Dedifferentiated amniotic fluid mesenchymal stem cell (primary cell): ENCODE results near the gene FAM241A.
A peak's percentile ranks its signal among the peaks of the same experiment; 100 is the strongest.
"Not testable (repeated sequence)": the region's sequence is repeated elsewhere in the genome, so short reads cannot be mapped to it uniquely, and the experiment has no call there.

Experiments used
- DNase-seq: peaks from one replicate; pipeline ENCODE4 v3.0.0-alpha.2; 2016; ENCODE audit errors: extremely low spot score

Gene FAM241A

DNA sequence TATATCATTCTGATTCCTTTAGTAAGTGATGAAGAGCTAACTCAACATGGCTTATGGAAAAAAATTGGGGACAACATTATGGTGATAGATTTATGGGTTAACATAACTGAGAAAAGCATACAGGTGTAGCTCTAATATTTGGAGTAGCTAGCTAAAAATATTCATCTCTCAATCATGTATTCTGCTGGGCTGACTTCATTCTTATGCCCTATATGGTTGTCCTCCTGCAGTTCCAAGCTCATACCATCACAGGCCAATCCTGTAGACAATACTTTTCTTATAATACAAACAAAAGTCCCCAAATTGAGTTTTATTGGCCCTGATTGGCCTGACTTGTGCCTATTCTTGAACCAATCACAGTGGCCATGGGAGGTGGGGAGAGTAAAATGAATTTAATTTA is 6.7 kb upstream of the FAM241A start:
- no peak for DNase-seq

DNA sequence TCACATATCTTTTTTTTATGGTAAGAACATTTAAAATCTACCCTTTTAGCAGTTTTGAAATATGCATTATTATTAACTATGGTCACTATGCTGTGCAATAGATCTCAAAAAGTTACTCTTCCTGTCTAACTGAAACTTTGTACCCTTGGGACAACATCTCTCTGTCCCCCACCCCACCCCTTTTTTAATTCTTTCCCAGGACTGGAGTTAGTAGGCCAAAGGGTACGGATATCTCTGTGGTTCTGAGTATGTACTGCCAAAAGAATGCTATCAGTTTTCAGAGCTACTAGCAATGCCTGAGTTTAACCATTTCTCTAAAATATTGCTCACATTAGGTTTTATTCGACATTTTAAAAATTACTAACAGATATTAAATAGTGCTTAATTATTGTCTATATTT is 4.7 kb upstream of the FAM241A start:
- no peak for DNase-seq

DNA sequence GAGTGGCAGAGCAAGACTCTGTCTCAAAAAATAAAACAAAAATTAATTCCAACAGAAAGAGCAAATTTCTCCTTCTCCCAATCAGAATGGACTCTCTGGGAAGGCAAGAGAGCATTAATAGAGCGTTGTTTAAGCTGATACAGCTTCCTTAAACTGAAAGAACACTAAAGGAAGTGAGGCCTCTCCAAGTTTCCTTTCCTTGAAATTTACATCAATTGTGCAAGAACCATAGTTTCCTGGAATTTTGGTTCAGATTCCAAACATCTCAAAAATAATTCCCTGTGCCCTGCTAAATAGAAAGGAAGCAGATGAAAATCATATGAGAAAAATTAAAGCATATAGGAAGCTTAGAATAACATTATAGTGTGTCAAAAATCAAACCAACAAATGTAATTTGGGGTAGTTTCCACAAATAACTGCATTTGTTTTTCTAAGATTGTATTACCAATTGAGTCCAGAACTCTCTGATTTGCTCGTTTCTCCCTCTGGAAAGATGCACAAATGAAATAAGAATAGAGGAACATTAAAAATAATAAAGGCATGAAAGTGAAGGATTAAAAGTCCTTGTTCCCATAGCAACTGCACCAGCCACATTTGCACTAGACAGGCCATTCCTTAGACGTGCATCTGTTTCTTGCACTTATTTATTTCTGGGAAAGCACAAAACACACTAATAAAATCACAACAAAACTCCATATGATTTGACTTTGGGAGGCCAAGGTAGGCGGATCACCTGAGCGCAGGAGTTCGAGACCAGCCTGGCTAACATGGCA is 3.7 kb upstream of the FAM241A start:
- no peak for DNase-seq

DNA sequence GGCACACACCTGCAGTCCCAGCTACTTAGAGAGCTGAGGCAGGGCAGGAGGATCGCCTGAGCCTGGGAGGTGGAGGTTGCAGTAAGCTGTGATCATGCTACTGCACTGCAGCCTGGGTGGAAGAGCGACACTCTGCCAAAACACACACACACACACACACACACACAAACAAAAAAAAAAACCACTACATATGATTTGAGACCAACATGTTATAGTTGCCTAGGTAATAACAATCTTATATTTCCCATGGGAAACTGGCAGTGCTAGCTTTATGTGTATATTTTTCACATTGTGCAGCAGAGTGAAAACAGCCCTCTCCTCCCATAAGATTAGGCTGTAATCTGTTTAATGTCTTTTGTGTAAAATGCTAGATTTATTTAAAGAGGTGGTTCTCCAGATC is 3.1 kb upstream of the FAM241A start:
- DNase-seq = no peak

DNA sequence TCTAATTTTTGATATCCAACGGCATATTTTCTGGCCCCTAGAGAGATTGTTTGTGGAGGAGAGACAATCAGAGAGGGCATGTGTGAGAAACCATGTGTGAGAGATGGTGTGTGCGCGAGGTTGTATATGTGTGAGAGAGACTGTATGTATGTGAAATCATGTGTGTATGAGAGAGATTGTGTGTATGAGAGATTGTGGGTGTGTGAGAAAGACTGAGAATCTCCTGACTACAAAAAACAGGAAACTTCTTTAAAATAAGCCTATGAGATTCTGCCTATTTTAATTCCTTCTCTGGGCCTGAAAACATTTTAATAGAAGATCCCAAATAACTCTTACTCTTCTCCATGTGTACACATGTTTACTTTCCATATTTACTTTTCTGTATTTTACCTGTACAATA is 1.5 kb upstream of the FAM241A start:
- no peak for DNase-seq

DNA sequence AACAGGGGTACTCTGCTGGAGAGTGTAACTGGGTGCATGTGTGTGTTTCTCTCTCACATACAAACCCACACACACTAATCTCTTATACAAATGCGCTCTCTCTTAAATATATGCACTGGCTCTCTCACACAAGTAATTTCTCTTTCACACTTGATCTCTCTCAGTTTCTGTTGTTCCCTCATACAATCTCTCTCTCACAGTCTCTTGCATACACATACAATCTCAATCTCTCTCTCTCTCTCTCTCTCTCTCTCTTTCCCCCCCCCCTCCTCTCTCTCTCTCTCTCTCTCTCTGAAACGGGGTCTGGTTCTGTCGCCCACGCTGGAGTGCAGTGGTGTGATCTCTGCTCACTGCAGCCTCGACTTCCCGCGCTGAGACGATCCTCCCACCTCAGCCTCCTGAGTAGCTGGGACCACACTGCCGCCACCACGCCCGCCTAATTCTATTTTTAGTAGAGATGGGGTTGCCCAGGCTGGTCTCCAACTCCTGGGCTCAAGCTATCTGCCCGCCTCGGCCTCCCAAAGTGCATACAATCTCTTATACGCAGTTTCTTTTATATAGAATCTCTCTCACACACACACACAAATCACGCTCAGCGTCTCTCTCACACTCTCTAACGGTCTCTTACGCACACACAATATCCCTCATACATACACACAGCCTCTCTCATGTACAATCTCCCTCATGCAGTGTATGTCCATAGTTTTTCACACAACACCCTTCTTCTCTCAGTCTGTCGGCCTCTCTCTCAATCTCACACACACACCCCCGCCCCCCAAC is 518 bp upstream of the FAM241A start:
- no peak for DNase-seq

DNA sequence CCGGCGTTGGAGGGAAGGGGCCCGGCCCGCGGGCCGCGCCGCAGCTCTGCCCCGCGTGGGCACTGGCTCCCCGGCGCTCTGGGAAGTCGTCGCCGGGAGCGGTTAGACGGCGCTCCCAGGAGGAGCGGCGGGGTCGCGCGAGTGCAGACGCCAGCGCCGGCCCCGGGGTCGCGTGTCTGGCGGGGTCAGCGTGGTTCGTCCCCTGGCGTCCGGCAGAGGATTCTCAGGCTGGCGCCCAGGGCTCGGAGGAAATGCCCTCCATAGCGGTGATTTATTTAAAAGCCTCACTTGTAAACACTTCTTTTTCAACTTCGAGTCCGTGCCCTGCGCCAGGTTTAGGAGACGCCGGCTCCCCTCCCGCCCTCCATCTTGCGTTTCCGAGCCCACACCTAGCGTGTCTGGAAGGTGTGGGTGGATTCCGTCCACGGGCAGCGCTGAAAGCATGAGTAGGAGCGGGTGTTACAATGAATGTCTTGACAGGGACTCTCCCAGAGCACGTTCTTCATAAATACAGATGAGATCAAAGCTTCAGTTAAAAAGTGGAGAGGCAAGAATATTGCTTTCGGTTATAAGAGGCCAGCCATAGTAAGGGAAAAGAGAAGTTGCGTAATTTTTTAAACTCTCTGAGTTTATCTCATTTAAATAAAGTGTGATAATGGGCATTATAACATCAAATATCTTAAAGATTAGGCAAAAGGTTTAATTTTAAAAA is 692 bp downstream of the FAM241A start:
- DNase-seq = peak; percentile 34

DNA sequence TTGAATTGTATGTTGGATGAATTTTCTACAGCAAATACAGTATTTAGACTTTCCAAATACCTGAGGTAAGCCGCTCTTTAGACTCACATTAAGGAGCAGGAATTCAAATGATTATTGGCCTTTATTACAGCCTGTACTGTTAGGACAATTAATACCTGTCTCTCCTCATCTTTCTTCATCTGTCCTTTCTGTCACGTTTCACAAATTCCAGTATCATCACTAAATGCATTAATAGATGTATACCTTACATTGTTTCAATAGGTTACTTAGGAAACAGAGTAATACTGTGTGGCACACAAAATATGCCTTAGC is 1.2 kb downstream of the FAM241A start:
- no peak for DNase-seq

DNA sequence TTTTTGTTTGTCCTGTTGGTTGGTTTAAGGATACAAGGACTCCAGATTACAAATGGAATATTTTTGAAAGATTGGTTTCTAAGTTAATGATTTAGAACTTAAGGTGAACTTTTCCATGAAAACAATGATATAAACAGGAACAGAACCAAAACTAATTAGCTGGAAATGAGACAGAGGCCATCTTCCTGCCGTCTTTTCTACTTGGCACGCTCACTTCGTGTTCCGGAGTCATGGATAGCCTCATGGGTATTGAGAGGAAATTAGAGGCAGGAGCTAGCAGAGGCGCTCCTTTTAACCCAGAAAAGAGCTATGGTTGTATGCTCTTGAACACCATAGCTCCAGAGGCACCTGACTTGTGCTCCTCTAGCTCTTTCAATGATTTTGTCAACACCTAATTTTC is 2.4 kb downstream of the FAM241A start:
- no peak for DNase-seq

DNA sequence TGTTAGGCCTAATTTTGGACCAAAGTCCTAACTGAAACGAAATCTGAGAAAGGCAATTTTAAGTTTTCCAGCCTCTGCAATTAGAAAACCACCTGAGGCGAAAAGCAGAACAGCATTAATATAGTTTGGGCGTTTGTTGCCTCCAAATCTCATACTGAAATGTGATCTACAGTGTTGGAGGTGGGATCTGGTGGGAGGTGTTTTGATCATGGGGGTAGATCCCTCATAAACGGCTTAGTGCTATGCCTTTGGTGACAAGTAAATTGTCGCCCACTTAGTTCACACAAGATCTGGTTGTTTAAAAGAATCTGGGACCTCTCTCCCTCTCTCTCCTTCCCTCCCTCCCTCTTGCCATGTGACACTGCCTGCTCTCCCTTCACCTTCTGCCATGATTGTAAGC is 5.7 kb downstream of the FAM241A start:
- no peak for DNase-seq

DNA sequence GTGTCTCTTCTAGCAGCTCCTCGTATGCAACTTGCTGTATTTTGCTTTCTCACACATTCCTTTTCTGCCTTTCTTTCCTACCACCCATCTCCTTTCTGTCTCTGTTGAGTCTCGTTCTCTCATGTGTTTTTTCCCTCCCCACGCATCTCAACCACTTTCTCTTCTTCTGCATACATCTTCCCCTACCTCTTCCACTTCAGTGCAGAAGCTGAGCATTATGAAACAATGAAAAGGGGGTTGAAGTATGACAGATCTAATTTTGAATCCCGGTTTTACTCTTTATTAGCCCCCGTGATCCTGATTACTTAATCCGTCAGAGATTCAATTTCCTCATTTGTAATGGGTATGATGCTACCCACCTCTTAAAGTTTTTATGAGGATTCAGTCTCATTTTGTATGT is 7.3 kb downstream of the FAM241A start:
- no peak for DNase-seq

DNA sequence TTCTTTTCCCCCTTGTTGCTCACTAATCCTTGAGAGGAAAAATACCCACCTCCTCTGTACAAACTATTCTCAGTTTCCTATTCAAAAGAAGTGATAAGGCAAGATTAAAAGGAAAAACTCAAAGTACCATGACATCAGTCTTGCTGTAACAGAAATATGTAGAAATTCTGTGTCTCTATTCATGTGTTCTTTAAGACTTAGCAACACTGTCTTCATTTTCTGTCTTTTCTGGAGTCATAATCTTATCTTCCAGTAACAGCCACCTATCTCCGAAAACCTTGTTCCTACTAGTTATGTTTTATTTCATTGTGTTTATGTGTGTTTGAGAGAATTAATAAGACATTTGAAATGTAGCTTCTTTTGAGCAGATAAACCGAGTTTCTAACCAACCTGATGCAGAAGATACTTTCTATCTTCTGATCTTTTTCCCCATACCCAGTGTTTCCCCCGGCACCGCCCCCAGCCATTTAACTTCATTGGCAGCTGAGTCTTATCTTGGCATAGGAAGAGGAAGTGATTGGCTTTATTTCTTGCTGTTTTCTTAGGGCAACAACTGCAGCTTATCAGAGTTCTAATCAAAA is 8.0 kb downstream of the FAM241A start:
- DNase-seq = no peak

DNA sequence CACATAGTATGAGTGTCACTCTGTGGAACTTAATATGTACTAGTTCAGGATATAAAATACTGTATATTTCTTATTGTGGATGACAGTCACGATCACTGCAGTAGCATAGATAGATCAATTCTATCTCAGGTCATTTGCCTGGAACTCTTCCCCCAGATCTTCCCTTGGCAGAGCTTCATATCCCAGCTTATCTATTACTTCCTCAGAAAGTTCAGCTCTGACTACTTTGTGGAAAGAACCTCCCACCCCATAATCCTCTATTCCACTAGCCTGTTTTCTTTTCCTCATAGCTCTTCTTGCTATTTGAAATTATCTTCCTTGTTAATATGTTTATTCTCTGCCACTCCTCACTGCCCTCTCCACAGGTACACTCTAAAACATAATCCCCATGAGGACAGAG is 10.9 kb downstream of the FAM241A start:
- DNase-seq = no peak

DNA sequence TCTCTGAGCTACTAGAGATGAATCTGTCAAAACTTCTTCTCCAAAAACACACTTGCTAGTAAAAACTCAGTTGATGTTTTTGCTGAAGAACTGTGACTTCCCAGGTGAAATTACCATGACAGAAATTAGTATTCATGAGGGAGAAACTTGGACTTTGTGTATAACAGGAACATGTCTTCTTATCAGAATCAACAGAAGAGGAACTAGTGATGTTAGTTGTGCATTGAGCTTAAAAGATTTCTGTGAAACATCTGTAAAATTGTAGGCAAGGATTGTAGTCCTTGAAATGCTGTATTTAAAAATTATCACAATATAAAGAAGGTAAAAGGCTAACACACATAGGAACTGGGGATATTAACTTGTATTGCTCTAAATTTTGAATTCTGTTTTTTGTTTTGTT is 11.3 kb downstream of the FAM241A start:
- no peak for DNase-seq

DNA sequence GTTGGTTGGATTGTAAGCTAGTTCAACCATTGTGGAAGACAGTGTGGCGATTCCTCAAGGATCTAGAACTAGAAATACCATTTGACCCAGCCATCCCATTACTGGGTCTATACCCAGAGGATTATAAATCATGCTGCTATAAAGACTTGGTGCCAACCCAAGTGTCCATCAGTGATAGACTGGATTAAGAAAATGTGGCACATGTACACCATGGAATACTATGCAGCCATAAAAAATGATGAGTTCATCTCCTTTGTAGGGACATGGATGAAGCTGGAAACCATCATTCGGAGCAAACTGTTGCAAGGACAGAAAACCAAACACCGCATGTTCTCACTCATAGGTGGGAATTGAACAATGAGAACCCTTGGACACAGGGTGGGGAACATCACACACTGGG is 18.5 kb downstream of the FAM241A start:
- DNase-seq = not testable (repeated sequence)

DNA sequence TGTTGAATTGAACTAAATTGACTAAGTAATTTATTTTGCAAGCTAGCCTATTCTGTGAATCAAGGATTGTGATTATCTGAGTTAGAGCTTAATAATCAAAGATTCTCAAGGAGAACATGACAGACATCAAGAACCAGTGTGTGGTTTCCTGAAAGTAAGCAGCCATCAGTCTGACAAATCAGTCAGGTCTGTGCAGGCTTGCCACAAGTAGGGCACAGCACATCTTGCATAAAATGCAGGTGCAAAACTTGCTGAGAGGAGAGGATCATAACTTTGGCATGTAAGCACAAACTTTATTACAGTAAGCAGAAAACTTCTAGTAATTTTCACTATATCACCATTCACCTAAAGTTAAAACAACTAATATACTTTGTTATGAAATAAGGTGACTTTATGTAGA is 22.5 kb downstream of the FAM241A start:
- no peak for DNase-seq

DNA sequence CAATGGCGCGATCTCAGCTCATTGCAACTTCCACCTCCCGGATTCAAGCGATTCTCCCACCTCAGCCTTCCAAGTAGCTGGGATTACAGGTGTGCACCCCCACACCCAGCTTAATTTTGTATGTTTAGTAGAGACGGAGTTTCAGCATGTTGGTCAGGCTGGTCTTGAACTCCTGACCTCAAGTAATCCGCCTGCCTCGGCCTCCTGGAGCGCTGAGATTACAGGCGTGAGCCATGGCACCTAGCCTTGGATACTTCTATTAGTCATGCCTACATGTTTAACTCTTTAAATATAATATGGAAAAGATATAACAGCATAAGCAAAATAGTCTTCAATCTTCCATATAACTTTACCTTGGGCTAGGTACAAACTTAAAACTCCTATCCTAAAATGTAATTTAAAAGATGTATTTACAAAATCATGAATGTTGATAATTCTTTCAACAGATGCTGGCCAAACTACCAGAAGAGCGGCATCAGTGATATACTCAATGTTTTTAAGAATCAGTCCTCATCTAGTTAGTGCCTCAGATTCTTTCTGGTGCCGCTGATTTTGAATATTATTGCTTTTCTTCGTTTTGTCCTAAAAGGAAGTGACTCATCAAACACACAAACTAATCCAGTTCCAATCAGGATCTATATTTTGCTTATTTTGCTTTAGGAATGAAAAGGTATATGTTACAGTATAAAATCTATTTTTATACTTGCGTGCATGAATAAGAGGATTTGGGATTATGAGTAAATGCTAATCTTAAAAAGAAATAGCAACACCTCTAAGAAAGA is 23.7 kb downstream of the FAM241A start:
- no peak for DNase-seq

DNA sequence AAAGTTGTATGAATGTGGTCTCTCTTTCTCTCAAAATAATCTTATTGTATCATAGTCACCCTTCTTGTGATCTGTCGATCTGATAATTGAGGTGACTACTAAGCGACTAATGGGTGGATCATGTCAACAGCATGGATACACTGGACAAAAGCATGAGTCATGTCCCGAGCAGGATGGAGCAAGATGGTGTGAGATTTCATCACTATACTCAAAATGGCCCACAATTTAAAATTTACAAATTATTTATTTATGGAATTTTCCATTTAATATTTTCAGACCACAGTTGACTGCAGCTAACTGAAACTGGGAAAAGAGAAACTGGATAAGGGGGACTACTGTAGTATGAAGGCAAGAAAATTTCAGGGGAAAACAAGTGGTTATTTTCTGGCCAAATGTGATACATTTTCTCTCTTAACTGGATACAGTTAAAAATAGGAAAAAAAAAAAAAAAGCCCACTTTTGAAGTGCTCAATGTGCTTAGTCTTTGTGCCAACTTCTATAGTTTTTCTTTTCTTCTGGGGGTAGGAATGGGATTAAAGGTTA is 25.3 kb downstream of the FAM241A start:
- peak; percentile 75 for DNase-seq

DNA sequence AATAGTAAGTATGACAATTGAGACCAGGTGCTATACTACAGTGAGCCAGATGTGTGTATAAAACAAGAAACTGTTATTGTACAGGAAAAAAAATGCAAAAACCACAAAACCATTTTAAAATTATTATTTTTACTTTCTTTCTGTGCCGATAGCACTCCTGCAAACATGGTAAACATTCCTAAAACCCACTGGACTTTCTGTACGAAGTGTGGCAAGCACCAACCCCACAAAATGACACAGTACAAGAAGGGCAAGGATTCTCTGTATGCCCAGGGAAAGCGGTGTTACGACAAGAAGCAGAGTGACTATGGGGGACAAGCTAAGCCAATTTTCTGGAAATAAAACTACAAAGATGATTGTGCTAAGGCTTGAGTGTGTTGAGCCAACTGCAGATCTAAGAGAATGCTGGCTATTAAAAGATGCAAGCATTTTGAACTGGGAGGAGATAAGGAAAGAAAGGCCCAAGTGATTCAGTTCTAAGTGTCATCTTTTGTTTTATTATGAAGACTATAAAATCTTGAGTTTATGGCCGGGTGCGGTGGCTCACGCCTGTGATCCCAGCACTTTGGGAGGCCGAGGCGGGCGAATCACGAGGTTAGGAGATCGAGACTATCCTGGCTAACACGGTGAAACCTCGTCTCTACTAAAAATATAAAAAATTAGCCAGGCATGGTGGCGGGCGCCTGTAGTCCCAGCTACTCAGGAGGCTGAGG is 26.0 kb downstream of the FAM241A start:
- not testable (repeated sequence) for DNase-seq

DNA sequence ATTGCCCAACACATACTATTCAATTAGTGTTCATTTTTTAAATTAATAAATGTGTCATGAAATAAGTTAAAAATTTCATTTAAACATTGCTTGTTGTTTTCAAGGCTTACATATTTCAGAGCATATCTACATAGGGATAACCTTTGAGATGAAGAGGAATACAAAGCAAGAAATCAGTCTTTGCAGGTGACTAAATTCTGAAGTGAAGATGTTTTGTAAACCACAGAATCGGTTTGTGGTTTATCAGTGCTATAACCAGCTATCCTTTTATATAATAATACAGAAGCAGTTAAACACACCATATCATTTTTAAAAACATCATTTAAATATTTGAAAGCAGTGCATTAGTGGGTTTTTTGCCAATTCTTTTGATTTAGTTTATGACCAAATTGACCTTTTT is 26.9 kb downstream of the FAM241A start:
- DNase-seq = no peak
